ENCODE measurements around the gene KAT5. TPM values are rescaled to one million over a fixed set of nuclear protein-coding genes. Genes with fewer than 3 reads are reported as not detected.

The KAT5 gene
- total RNA-seq, 4 donors from 2014 or later = 40.0 to 69.4 (median 50.0) TPM

DNA sequence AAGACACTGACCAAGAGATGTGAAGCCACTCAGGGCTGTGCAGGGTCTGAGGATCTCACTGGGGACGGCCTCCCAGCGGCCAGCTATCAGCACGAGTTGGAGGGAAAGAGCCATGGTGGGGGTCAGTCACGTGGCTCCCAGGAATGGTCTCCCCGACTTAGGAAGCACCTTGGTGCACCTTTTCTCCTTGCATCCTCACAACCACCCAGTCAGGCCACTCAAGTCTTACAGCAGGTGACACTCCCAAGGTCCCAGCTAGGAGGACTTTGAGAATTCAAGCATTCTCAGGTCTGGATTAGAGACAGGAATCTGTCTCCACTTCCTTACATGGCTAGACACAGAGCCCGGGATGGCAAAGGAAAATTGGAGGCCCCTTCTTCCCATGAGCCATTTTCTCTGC, 5.9 kb downstream of the KAT5 start:
- Histone ChIP-seq H3K36me3 (peaks cover 0 to 67% of the 10 kb centered on the region in 2 donors), H3K9me3 (no peaks in the 10 kb centered on the region), H3K27ac (no peak overlapping the region), H3K4me1 (peaks cover 20 to 26% of the 10 kb centered on the region in 2 donors), H3K4me3 (no peak overlapping the region), H3K27me3 (no peaks in the 10 kb centered on the region)
- in situ Hi-C loops (cut with MboI; ENCODE audit: low sequenced_read_pairs in 4 of 4) = loop anchor here (10.0 to 25.0 kb wide), 2 partner anchors 269 to 277 kb away; no protein-coding TSS in a partner anchor
- ATAC-seq = no peak
- TF ChIP-seq POLR2A (IDR thresholded peaks at IDR 0.05) = no peak
- TF ChIP-seq CTCF (IDR thresholded peaks at IDR 0.05 in 4 of 5, conservative IDR thresholded peaks at IDR 0.05 in 1 of 5) = no peak
- no peak for DNase-seq
- intact Hi-C loops (cut with DNase I; ENCODE audit: low total_unique reads) = no loop called here

DNA sequence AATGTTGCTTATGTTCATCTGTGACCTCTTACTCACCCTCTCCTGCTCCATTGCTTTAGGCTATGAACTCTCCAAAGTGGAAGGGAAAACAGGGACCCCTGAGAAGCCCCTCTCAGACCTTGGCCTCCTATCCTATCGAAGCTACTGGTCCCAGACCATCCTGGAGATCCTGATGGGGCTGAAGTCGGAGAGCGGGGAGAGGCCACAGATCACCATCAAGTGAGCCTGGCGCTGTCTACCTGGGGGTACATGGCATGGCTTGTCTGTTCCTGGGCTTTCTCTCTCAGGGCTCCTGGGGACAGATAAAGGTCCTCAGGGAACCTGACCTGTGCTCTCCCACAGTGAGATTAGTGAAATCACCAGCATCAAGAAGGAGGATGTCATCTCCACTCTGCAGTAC, 6.5 kb downstream of the KAT5 start:
- H3K27me3 ChIP-seq = no peaks in the 10 kb centered on the region
- ATAC-seq = no peak
- in situ Hi-C loops (cut with MboI; ENCODE audit: low sequenced_read_pairs in 4 of 4) = loop anchor here (10.0 to 25.0 kb wide), 2 partner anchors 269 to 276 kb away; no protein-coding TSS in a partner anchor
- peaks cover 16 to 20% of the 10 kb centered on the region in 2 donors for H3K4me1 ChIP-seq
- intact Hi-C loops (cut with DNase I; ENCODE audit: low total_unique reads) = no loop called here
- peak overlapping the region in 1 of 4 donors; percentile 28 for H3K27ac ChIP-seq
- H3K9me3 ChIP-seq = no peaks in the 10 kb centered on the region
- peaks cover 0 to 60% of the 10 kb centered on the region in 2 donors for H3K36me3 ChIP-seq
- no peak overlapping the region for H3K4me3 ChIP-seq
- no peak for DNase-seq
- TF ChIP-seq POLR2A (IDR thresholded peaks at IDR 0.05) (no peak), CTCF (IDR thresholded peaks at IDR 0.05 in 4 of 5, conservative IDR thresholded peaks at IDR 0.05 in 1 of 5) (no peak)

DNA sequence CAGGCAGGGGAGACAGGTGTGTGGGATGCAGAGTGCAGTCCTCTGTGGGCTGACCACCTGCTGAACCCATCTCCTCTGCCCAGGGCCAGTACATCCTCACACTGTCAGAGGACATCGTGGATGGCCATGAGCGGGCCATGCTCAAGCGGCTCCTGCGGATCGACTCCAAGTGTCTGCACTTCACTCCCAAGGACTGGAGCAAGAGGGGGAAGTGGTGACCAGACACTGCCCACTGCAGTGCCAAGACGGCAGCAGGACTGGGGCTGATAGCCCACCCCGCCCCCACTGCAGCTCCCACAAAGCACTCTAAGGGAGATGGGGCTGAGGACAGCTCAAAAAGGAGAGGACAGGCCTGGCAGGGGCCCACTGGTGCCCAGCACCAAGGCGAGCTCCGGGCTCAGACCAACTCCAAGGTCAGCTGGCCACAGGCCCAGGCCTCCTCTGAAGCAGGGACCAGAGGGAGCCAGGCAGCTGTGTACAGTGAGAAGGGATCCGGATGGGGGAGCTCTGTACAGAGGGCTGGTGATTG, 7.0 kb downstream of the KAT5 start:
- in situ Hi-C loops (cut with MboI; ENCODE audit: low sequenced_read_pairs in 4 of 4) (loop anchor here (10.0 to 25.0 kb wide), 2 partner anchors 268 to 276 kb away; no protein-coding TSS in a partner anchor), intact Hi-C loops (cut with DNase I; ENCODE audit: low total_unique reads) (no loop called here)
- H3K27me3 ChIP-seq = no peaks in the 10 kb centered on the region
- H3K9me3 ChIP-seq = no peaks in the 10 kb centered on the region
- ATAC-seq (no peak), DNase-seq (peak in 1 of 2 donors; percentile 32)
- peak overlapping the region in 2 of 4 donors; percentile 86 to 92 for H3K4me3 ChIP-seq
- TF ChIP-seq CTCF (IDR thresholded peaks at IDR 0.05 in 4 of 5, conservative IDR thresholded peaks at IDR 0.05 in 1 of 5) (no peak), POLR2A (IDR thresholded peaks at IDR 0.05) (no peak)
- H3K4me1 ChIP-seq = peaks cover 16 to 18% of the 10 kb centered on the region in 2 donors
- no peak overlapping the region for H3K27ac ChIP-seq
- peaks cover 0 to 56% of the 10 kb centered on the region in 2 donors for H3K36me3 ChIP-seq

- in situ Hi-C loops (cut with MboI; ENCODE audit: low sequenced_read_pairs in 4 of 4) = loop anchor here (10.0 to 25.0 kb wide), 2 partner anchors 267 to 275 kb away; no protein-coding TSS in a partner anchor
Measured at GRCh38 chr11:65719871-65720210, 7.8 kb downstream of the KAT5 start.

More at GRCh38 chr11:65719871-65720210, 7.8 kb downstream of the KAT5 start:
- Histone ChIP-seq H3K9me3 (no peaks in the 10 kb centered on the region), H3K4me3 (peak overlapping the region; percentile 86 to 92 (median 87)), H3K27ac (peak overlapping the region; percentile 81 to 89 (median 86)), H3K36me3 (peaks cover 0 to 47% of the 10 kb centered on the region in 2 donors), H3K27me3 (no peaks in the 10 kb centered on the region), H3K4me1 (peaks cover 16 to 18% of the 10 kb centered on the region in 2 donors)
- ATAC-seq (no peak), DNase-seq (no peak)
- TF ChIP-seq CTCF (IDR thresholded peaks at IDR 0.05 in 4 of 5, conservative IDR thresholded peaks at IDR 0.05 in 1 of 5) (no peak), POLR2A (IDR thresholded peaks at IDR 0.05) (no peak)
- intact Hi-C loops (cut with DNase I; ENCODE audit: low total_unique reads) = loop anchor here (1.0 kb wide), 1 partner anchor 8 kb away; the partner anchor contains the start of gene KAT5
